HG03095 (cell line): Measurements from ENCODE around the gene ZFR2.

Experiments used
- ATAC-seq: cut with Tn5 transposase; IDR thresholded peaks from one replicate; pipeline ENCODE4 v1.9.1; 2021; ENCODE audit warnings: moderate library complexity; ENCODE audit not compliant: unreplicated experiment

ZFR2 gene

DNA sequence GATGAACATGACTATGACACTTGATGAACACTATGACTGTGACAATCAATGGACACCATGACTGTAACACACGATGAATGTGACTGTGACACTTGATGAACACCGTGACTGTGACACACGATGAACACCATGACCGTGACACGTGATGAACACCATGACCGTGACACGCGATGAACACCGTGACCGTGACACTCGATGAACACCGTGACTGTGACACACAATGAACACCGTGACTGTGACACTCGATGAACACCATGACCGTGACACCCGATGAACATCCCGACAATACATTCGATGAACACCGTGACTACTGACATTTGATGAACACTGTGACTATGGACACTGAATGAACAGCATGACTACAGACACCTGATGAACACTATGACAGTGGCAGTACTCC lies 30.9 kb downstream of the ZFR2 start:
- no peak for ATAC-seq

DNA sequence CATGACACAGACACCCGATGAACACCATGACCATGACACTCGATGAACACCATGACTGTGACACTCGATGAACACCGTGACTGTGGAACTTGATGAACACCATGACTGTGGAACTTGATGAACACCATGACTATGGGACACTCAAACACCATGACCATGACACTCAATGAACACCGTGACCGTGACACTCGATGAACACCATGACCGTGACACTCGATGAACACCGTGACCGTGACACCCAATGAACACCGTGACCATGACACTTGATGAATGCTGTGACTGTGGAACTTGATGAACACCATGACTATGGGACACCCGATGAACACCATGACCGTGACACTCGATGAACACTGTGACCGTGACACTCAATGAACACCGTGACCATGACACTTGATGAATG lies 31.5 kb downstream of the ZFR2 start:
- no peak for ATAC-seq

DNA sequence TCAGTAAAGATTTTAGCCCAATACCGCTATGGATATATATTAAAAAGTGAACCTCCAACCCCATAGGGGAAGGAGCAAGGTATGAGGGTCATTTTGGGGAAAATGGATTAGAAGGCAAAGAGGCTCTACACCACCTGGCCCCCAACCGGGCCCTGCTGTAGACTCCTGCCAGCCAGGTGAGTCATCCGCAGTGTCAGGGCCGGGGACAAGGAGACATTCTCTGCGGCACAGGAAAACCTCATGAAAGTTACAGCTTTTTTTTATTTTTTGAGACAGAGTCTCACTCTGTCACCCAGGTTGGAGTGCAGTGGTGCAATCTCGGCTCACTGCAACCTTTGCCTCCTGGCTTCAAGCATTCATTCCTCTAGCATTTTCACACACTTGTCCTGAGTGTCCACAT lies 32.0 kb downstream of the ZFR2 start:
- no peak for ATAC-seq

DNA sequence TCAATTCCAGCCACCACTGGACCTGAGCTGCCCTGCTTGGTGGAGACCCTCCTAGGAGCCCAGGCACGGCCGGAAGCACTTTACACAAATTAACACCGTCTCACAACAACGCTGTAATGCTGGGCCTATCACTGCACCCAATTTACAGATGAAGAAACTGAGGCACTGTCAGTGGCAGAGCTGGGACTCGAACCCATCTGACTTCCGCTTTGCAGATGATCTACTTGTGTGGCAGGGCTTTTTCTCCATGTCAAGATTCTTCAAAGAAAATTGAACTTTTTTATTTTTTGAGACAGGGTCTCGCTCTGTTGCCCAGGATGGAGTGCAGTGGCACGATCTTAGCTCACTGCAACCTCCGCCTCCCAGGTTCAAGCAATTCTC lies 33.8 kb downstream of the ZFR2 start:
- no peak for ATAC-seq

DNA sequence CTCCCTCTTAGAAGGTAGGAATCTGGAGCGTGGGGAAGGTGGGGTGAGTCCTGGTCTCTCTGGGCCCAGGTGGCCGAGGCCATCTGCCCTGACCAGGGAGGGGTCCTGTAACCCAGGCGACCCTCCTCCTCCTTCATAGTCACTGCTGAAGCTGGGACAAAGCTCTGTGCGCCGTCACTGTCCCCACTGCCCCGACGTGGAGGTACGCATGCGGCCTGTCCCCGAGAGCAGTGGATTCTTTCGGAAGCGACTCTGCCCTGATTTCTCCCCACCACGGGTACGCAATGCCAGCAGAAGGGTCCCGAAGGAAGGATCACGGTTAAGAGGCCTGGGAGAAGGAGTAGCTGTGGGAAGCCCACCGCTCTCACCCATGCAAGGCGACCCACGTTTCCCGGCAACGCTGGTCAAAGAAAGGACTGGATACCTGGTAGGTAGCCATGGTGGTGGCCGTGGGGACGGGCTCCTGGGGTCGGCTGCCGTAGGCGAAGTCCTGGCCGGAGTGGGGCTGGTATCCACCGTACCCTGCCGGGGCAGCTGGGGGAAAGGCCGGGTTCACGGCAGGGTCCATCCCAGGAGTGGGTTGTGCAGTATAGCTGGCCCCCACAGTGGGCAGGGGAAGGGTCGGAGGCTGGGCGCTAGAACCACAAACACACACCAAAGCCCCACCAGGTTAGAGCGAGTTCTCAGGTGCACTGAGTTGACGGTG lies 34.3 kb downstream of the ZFR2 start:
- ATAC-seq = no peak

DNA sequence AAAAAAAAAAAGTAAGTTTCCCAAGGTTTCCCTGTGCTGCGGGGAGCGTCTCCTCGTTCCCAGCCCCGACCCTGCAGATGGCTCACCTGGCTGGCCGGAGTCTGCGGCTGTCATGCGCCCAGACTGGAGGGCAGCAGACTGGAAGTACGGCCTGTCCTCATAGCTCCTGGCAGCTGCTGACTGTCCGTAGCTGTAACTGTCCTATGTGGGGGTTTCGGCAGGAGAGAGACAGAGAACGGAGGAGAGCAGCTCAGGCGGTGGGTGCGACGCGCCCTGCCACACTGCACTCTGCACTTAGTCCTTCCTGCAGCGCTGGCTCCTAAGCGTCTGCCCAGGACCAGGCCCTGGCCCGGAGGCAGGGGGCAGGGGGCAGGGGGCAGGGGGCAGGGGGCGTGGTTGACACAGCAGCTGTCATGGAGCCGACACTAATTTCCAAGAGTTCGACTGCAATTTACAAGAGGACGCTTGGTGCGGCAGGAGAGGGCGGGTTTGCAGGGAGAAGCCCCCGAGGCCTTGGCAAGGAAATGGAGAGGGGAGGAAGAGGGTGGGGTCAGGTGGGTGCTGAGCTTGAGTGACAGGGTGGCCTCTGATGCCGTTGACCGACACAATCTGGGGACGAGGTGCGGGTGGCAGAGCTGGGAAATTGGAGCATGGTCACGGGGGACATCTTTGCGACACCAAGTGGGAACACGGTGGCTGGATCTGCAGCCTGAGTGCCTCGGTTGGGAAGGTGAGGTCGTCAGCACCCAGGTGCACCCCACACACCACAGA lies 35.1 kb downstream of the ZFR2 start:
- ATAC-seq = no peak

DNA sequence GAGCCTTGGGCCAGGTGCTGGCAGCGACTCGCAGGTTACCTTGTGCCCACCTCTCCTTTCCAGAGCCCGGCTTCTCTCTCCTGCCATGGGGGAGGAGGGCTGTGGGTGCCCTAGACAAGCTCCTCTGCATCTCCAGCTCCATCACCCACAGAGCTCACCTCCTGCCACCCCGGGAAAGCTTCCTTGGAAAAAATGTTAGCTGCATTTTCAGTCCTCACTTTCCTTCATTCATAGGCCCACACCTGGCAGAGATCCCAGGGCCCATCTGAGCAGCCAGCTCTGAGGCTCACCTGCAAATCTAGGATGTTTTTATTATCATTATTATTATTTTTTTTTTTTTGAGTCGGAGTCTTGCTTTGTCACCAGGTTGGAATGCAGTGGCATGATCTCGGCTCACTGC lies 36.8 kb downstream of the ZFR2 start:
- no peak for ATAC-seq

DNA sequence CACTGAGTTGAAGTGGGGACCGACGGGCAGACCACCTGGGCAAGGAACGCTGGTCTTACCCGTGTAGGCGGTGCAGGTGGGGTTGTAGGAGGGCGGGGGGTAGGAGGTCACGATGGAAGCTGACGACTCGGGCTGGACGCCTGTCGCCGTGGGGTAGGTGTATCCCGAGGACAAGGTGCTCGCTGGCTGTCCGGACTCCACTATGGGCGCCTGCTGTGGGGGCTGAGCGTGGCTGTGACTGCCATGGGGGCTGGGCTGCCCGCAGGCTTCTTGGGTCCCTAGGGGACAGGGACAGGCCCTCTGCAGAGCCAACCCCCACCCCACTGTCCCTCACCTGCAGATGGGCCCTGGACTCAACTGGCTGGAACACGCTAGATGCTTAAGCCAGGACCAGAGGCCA lies 37.2 kb downstream of the ZFR2 start:
- no peak for ATAC-seq

DNA sequence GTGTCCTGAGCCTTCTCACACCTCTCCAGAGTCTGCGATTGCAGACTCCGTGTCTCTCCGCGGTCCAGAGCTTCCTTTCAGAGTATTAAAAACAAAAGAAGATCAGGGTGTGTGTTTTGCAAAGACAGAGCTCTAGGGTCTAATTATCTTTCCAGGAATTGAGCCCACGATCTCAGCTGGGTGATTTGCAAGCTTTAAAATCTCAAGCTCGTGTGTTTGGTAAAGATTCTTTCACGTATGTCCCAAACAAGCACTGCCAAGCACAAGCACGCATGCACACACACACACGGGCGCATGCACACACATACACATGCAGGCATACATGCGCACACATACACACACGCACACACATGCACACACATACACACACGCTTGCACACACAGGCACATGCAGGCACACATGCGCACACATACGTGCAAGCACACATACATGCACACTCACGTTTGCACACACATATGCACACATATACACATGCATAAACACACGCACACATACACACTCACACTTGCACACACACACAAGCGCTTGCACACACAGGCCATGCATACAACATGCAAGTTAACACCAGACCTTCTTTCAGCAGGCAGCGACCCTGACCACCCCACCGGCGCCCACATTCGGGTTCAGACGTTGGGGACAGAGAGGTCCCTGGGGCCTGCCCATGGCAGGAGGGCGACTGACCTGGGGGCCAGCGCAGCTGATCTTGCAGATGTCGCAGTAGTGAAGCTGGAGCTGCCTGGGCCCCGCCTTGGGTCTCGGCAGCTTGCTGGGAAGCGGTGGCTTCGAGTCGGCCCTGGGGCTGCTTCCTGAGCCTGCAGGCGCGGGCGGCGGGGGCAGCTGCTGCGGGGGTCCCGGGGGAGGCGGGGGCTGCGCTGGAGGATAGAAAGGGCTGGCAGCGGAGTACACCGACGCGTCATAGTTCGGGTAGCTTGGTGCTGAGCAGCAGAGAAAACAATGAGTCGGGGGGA lies 37.9 kb downstream of the ZFR2 start:
- no peak for ATAC-seq

DNA sequence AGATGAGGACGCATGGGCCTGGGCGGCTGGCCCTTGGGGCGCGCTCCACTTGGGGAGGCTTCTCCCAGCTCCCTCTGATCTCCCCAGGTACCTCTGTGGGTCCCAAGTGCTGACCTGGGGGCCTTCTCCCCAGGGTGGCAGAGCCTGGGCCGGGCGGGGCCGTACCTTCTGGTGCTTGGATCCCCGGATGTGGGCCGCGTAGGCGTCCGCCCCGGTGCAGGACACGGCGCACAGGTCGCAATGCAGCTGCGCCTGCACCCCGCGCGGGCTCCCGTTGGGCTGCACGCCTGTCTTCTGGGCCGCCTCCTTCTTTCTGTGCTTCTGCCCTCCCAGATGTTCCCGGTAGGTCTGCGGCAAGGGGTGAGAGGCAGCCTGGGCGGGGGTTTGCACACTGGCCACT lies 41.5 kb downstream of the ZFR2 start:
- ATAC-seq = no peak

DNA sequence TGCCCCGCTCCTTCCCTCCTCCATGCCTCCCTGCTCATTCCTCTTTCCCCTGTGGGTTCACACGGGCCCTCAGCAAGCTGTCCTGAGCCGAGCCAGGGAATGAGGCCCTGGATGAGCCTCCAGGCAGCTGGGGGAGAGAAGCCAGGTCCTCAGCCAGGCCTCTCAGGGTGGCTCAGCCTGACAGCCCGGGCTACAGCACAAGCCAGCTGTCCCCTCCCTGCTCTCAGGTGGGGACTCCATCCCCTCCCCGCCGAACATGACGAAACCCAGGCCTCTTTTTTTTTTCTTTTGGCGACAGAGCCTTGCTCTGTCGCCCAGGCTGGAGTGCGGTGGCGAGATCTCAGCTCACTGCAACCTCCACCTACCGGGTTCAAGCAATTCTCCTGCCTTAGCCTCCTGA lies 42.7 kb downstream of the ZFR2 start:
- ATAC-seq = no peak

DNA sequence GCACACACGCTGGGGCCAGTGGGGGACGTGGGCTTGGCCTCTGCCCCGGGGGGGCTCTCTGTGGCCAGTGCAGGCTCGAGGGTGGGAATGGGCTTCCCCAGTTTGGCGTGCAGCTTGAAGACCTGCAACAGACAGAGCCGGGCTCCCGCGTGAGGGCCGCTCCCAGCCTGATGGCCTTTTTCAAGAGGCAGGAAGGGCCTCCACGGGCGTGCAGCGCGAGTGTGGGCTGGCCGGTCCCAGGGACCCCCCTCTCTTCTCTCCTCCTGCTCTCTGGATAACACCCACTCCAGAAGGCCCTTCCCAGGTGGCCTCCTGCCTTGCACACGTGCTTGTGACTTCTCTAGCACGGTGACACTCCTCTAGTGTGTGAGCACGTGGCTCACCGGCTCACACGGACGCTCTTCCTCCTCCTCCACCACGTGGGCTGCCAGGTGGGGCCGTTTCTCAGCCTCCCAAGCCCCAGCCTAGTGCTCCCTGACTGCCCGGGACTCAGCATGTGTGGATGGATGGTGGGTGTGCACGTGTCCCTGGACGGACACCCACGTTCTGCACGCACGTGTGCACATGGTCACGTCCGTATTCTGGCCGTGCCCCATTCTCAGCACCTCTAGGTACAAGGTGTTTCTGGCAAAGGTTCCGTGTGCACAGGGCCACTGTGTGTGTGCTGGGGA lies 43.4 kb downstream of the ZFR2 start:
- no peak for ATAC-seq

DNA sequence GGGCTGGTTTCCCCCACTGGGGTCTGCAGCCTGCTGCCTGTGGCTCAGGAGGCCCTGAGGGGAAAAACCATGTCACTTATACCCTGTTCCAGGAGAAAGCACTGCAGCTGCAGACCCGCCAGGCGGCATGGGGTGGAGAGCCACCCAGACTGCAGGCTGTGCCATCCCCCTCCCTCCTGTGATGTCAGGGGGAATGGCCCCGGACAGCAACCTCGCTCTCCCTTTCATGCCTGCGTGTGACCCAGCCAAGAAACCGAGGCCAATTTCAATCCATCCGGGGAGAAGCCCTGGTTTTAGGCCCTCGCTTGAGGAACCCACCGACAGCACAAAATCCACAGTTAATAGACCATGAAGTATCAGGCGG lies 45.5 kb downstream of the ZFR2 start:
- ATAC-seq = no peak

DNA sequence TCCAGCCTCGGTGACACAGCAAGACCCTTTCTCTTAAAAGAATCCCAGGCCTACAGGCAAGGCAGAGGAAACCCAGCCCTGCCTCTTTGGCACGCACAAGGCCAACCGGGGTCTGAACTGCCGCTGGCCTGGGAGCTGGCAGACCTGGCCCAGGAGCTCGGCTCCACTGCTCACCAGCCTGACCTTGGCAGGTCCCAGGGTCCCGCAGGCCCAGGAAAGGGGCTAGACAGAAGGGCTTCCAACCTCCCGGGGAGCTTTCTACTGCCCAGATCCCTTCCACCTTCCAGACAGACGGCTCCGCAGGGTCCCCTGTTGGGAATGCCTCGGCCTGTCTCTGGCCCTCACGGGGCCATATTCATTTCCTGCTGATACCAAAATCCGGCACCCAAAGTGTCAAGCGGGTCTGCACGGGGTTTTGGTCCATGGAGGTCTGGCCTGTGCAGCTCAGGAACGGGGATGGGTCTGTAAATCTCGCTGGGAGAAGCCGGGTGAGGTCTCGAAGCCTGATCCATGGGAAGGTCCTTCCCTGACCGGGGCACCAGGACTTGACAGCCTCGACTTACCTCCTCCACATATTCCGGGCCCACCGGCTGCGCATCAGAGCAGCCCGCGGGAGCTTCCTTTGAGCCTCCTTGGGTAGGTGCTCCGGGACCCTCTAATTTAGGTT lies 46.0 kb downstream of the ZFR2 start:
- no peak for ATAC-seq

DNA sequence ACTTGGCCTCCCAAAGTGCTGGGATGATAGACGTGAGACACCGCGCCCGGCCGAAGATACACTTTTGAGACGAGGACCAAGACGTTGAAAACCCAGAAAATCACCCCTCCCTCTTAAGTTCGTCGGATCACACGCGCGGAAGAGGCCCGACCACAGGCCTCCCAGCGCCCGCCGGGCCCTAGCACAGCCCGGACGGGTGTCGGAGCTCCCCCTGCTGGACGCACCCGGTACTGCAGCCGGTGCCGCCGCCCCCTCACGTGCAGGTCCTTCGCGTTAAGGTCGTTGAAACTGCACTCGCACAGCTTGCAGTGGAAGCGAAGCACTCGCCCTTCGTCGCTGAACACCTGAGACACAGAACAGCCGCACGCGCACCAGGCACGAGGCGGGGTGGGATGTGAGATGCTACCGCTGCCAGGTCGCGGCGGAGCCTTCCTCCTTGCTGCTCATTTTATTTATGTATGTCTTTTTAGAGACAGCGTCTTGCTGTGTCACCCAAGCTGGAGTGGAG lies 46.9 kb downstream of the ZFR2 start:
- no peak for ATAC-seq

DNA sequence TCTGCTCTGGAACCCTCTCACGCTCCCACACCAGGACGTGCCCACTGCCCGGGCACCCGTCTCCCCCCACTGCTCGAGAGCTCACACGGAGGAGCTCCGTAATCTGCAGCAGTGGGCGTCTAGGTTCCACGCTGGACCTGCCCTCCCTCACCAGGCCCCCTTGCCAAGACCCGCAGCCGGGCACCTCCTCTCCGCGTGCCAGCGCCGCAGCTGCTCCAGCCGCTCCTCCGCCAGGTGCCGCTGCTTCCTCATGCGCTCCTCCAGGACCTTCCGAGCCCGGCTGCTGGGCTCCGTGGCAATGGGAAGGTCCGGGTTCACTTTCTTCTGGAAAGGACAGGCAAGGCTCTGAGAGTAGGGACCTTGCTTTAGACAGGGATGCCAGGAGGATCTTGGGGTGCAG lies 47.7 kb downstream of the ZFR2 start:
- ATAC-seq = no peak

DNA sequence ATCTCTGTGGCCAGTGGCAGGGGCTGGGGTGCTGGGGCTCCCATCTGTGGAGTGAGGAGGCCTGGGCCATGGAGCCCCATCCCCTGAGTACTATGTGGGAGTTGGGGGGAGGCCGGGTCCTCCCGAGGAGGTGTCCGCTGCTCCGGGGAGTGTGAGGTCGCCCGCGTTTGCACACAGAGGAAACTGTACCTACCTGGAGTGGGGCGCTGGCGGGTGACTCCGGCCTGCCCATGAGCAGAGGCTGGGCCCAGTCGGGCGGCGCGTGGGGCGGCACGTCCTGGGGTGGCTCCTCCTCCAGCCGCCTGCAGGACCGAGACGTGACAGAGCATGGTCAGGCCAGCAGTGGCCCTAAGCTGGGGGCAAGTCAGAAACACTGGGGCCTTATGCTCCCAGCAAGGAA lies 48.8 kb downstream of the ZFR2 start:
- ATAC-seq = no peak

DNA sequence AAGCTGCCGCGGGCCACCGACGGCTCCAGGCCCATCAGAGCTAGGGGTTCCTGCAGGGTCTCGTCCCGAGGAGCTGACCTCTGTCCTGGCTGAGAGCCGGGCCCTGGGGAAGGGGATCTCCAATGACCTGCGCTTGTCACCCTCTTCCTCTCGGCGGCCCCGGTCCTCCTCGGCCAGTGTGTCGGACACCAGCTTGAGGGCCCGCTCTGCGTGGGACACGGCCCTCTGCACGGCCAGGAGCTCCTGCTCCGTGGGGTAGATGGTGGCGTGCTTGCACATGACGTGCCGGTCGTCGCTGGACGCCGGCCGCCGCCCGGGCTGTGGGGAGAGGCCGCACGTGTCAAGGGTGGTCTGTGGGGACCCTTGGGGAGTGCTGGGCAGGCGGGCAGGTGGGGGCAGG lies 49.9 kb downstream of the ZFR2 start:
- ATAC-seq = no peak

DNA sequence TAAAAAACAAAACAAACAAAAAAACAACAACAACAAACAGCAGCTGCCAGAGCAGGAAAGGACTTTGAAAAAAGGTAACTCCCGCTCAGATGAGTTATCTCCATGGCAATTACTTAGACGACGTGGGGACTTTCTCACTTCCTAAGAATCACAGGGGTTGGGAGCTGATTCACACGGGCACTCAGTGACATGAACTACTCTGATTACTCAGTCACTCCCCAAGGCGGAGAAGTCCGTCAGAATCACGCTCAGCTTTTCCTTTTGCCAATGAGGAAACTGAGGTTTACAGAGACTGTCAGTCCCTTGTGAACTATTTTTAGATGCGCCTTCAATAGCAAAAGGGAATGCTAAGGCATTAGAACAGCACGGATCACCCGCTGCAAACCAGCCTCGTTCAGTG lies 50.4 kb downstream of the ZFR2 start:
- no peak for ATAC-seq

DNA sequence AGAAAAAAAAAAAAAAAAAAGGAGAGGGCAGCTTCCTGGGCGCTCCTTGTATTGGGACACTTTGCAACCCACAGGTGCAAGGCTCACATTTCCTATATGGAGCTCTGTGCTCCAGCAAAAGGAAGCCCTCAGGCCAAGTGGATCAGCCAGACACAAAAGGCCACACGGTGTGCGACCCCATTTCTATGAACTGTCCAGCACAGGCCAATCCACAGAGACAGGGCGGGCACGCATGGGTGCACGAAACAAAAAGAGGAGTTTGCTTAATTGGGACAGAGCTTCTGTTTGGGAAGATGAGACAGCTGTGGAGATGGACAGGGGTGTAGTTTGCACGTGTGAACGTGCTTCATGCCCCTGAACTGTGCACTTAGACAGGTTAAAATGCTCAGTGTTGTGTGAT lies 51.1 kb downstream of the ZFR2 start:
- no peak for ATAC-seq
